ENCODE measurements around the gene NEO1. TPM values are rescaled to one million over a fixed set of nuclear protein-coding genes. Genes with fewer than 3 reads are reported as not detected.
A peak's percentile ranks its signal among the peaks of the same experiment; 100 is the strongest.
"Not testable (repeated sequence)": the region's sequence is repeated elsewhere in the genome, so short reads cannot be mapped to it uniquely, and the experiment has no call there.

Gene NEO1
- total RNA-seq, 1 donor from 2014 or later: 18.5 TPM

GRCh38 chr15:73200339-73200738, 148.1 kb downstream of the NEO1 start:
- no peak for DNase-seq (ENCODE audit: low spot score)

GRCh38 chr15:73210630-73211029, 158.4 kb downstream of the NEO1 start:
- DNase-seq (ENCODE audit: low spot score): no peak

- DNase-seq (ENCODE audit: low spot score): peak; percentile 5
Observed at GRCh38 chr15:73212424-73212823, 160.2 kb downstream of the NEO1 start.

- not testable (repeated sequence) for DNase-seq (ENCODE audit: low spot score)
Observed at GRCh38 chr15:73221450-73221849, 169.2 kb downstream of the NEO1 start.

GRCh38 chr15:73225358-73226015, 173.2 kb downstream of the NEO1 start:
- DNase-seq (ENCODE audit: low spot score): no peak

GRCh38 chr15:73226093-73226814, 174.0 kb downstream of the NEO1 start:
- DNase-seq (ENCODE audit: low spot score): no peak

- no peak for DNase-seq (ENCODE audit: low spot score)
Observed at GRCh38 chr15:73227433-73228056, 175.3 kb downstream of the NEO1 start.

GRCh38 chr15:73228128-73228646, 175.9 kb downstream of the NEO1 start:
- no peak for DNase-seq (ENCODE audit: low spot score)

GRCh38 chr15:73231661-73232419, 179.6 kb downstream of the NEO1 start:
- DNase-seq (ENCODE audit: low spot score): no peak

- no peak for DNase-seq (ENCODE audit: low spot score)
Observed at GRCh38 chr15:73232776-73233175, 180.5 kb downstream of the NEO1 start.

- DNase-seq (ENCODE audit: low spot score): no peak
Observed at GRCh38 chr15:73233623-73234022, 181.4 kb downstream of the NEO1 start.

GRCh38 chr15:73237910-73238309, 185.6 kb downstream of the NEO1 start:
- DNase-seq (ENCODE audit: low spot score): no peak

GRCh38 chr15:73239564-73240215, 187.4 kb downstream of the NEO1 start:
- DNase-seq (ENCODE audit: low spot score): no peak

- DNase-seq (ENCODE audit: low spot score): peak; percentile 61
Observed at GRCh38 chr15:73240866-73241499, 188.7 kb downstream of the NEO1 start.

GRCh38 chr15:73244333-73244732, 192.1 kb downstream of the NEO1 start:
- DNase-seq (ENCODE audit: low spot score): no peak

GRCh38 chr15:73246439-73246838, 194.2 kb downstream of the NEO1 start:
- DNase-seq (ENCODE audit: low spot score): no peak

- DNase-seq (ENCODE audit: low spot score): no peak
Observed at GRCh38 chr15:73246898-73247297, 194.6 kb downstream of the NEO1 start.

- DNase-seq (ENCODE audit: low spot score): no peak
Observed at GRCh38 chr15:73247331-73247730, 195.1 kb downstream of the NEO1 start.

GRCh38 chr15:73249499-73249898, 197.2 kb downstream of the NEO1 start:
- no peak for DNase-seq (ENCODE audit: low spot score)

GRCh38 chr15:73254598-73254997, 202.3 kb downstream of the NEO1 start:
- DNase-seq (ENCODE audit: low spot score): no peak
